Measurements from ENCODE around the gene SUMO2.
"Not testable (repeated sequence)": the region's sequence is repeated elsewhere in the genome, so short reads cannot be mapped to it uniquely, and the experiment has no call there.

SUMO2 gene

GRCh38 chr17:75183999-75184884 is 1.5 kb upstream of the SUMO2 start:
- intact Hi-C loops (cut with DNase I) = loop anchor here (2.0 kb wide), 2 partner anchors 21 to 87 kb away; partner anchors contain the start of genes MIF4GD and NUP85
- DNase-seq = peak in 2 of 10 donors; percentile 63 to 64

GRCh38 chr17:75182319-75182568 is 515 bp downstream of the SUMO2 start:
- intact Hi-C loops (cut with DNase I) = loop anchor here (2.0 kb wide), 2 partner anchors 23 to 89 kb away; partner anchors contain the start of genes MIF4GD and NUP85
- DNase-seq = peak in 1 of 10 donors; percentile 17

GRCh38 chr17:75181608-75182318 is 996 bp downstream of the SUMO2 start:
- intact Hi-C loops (cut with DNase I) = loop anchor here (2.0 kb wide), 2 partner anchors 23 to 89 kb away; partner anchors contain the start of genes MIF4GD and NUP85
- DNase-seq = peak in 3 of 10 donors; percentile 9 to 81 (median 78)

GRCh38 chr17:75181110-75181509 is 1.6 kb downstream of the SUMO2 start:
- intact Hi-C loops (cut with DNase I) = no loop called here
- DNase-seq = no peak

- intact Hi-C loops (cut with DNase I) = no loop called here
Measured at GRCh38 chr17:75178453-75178852, 4.3 kb downstream of the SUMO2 start.

GRCh38 chr17:75176625-75177024 is 6.1 kb downstream of the SUMO2 start:
- intact Hi-C loops (cut with DNase I) = no loop called here

More at GRCh38 chr17:75178453-75178852, 4.3 kb downstream of the SUMO2 start:
- peak in 2 of 10 donors; percentile 34 to 76 for DNase-seq

GRCh38 chr17:75174996-75175395 is 7.8 kb downstream of the SUMO2 start:
- intact Hi-C loops (cut with DNase I) = loop anchor here (5.0 kb wide), 1 partner anchor 63 kb away; no protein-coding TSS in a partner anchor
- DNase-seq = peak in 2 of 10 donors; percentile 22 to 49

More at GRCh38 chr17:75176625-75177024, 6.1 kb downstream of the SUMO2 start:
- DNase-seq = no peak

GRCh38 chr17:75173526-75173925 is 9.2 kb downstream of the SUMO2 start:
- intact Hi-C loops (cut with DNase I) = loop anchor here (5.0 kb wide), 1 partner anchor 61 kb away; no protein-coding TSS in a partner anchor
- peak in 2 of 10 donors; percentile 5 to 12 for DNase-seq

- peak in 2 of 10 donors; percentile 4 to 32 for DNase-seq
- intact Hi-C loops (cut with DNase I) = no loop called here
Measured at GRCh38 chr17:75168998-75169397, 13.8 kb downstream of the SUMO2 start.

- intact Hi-C loops (cut with DNase I) = not testable (repeated sequence)
- DNase-seq = peak in 1 of 10 donors; percentile 14
Measured at GRCh38 chr17:75164606-75165005, 18.2 kb downstream of the SUMO2 start.

- DNase-seq = peak in 2 of 10 donors; percentile 4 to 20
- intact Hi-C loops (cut with DNase I) = no loop called here
Measured at GRCh38 chr17:75163074-75163473, 19.7 kb downstream of the SUMO2 start.

- no peak for DNase-seq
- intact Hi-C loops (cut with DNase I) = no loop called here
Measured at GRCh38 chr17:75160211-75160610, 22.5 kb downstream of the SUMO2 start.

GRCh38 chr17:75159196-75160031 is 23.3 kb downstream of the SUMO2 start:
- peak in 1 of 10 donors; percentile 1 for DNase-seq
- intact Hi-C loops (cut with DNase I) = no loop called here

- intact Hi-C loops (cut with DNase I); DNase-seq: not testable (repeated sequence)
Measured at GRCh38 chr17:75158480-75158879, 24.3 kb downstream of the SUMO2 start.

GRCh38 chr17:75155191-75155601 is 27.6 kb downstream of the SUMO2 start:
- no peak for DNase-seq
- intact Hi-C loops (cut with DNase I) = no loop called here

GRCh38 chr17:75154195-75155106 is 28.3 kb downstream of the SUMO2 start, which contains the start of gene JPT1:
TSS of gene JPT1 (minus strand) at chr17:75154512. CDS start at chr17:75154397, 115 bp downstream.
- intact Hi-C loops (cut with DNase I) = no loop called here

GRCh38 chr17:75153780-75154194 is 29.0 kb downstream of the SUMO2 start:
- DNase-seq = peak in 6 of 10 donors; percentile 17 to 84 (median 38)
- intact Hi-C loops (cut with DNase I) = no loop called here

More at GRCh38 chr17:75154195-75155106, 28.3 kb downstream of the SUMO2 start, which contains the start of gene JPT1:
- DNase-seq = peak; percentile 94 to 99 (median 96)

GRCh38 chr17:75152922-75153779 is 29.6 kb downstream of the SUMO2 start:
- peak in 1 of 10 donors; percentile 66 for DNase-seq
- intact Hi-C loops (cut with DNase I) = no loop called here
